Bronchial epithelial cell (primary cell): Measurements from ENCODE around the gene TRIM66. TPM values are rescaled to one million over a fixed set of nuclear protein-coding genes. Genes with fewer than 3 reads are reported as not detected.
A peak's percentile ranks its signal among the peaks of the same experiment; 100 is the strongest.

Experiments used
- DNase-seq: peaks from one replicate; pipeline ENCODE4 v3.0.0-alpha.2; 2010; ENCODE audit warnings: low read depth
- FAIRE-seq: peaks from 2 replicates; lab custom pipeline; 2011; peaks lifted over from hg19 to GRCh38; lab: Jason Lieb, UNC
- H3K27me3 ChIP-seq: 2 replicates; pipeline ENCODE4 v1.5.1; 2011; ENCODE audit warnings: low read length; ENCODE audit not compliant: control insufficient read depth, insufficient read depth
- H3K36me3 ChIP-seq: 2 replicates; pipeline ENCODE4 v1.5.1; 2011; ENCODE audit warnings: low read length; ENCODE audit not compliant: control insufficient read depth, insufficient read depth
- H3K4me3 ChIP-seq: 2 replicates; pipeline ENCODE4 v1.5.1; 2011; ENCODE audit warnings: mild to moderate bottlenecking, low read depth, low read length, control low read depth
- CTCF ChIP-seq: IDR thresholded peaks from 2 replicates; pipeline ENCODE4 v1.5.1; 2011; ENCODE audit warnings: mild to moderate bottlenecking, moderate library complexity, low read length, control low read depth, inconsistent platforms; ENCODE audit not compliant: insufficient read depth, severe bottlenecking
- total RNA-seq: library from RNA; depleted of rRNA; stranded (reverse); fragments of >200 nt; gene quantifications from 2 replicates; pipeline ENCODE4 v1.2.1, GENCODE V29; 2014

TRIM66 gene
- total RNA-seq, 1 donor from 2014 or later: 4.2 TPM

GRCh38 chr11:8706673-8707432, 24.4 kb upstream of the TRIM66 start:
- FAIRE-seq (no peak), DNase-seq (no peak)
- H3K36me3 ChIP-seq: peaks cover 24% of the 10 kb centered on the region

GRCh38 chr11:8705146-8705545, 22.7 kb upstream of the TRIM66 start:
- Histone ChIP-seq H3K27me3 (no peaks in the 10 kb centered on the region), H3K4me3 (no peak overlapping the region), H3K36me3 (peaks cover 17% of the 10 kb centered on the region)
- FAIRE-seq (peak; percentile 77), DNase-seq (no peak)
- TF ChIP-seq CTCF: no peak

More at GRCh38 chr11:8706673-8707432, 24.4 kb upstream of the TRIM66 start:
- no peaks in the 10 kb centered on the region for H3K27me3 ChIP-seq
- TF ChIP-seq CTCF: no peak
- H3K4me3 ChIP-seq: no peak overlapping the region

GRCh38 chr11:8704136-8704535, 21.7 kb upstream of the TRIM66 start:
- TF ChIP-seq CTCF: no peak
- DNase-seq (no peak), FAIRE-seq (no peak)
- no peaks in the 10 kb centered on the region for H3K27me3 ChIP-seq
- peaks cover 18% of the 10 kb centered on the region for H3K36me3 ChIP-seq
- H3K4me3 ChIP-seq: no peak overlapping the region

GRCh38 chr11:8702598-8702915, 20.1 kb upstream of the TRIM66 start:
- no peak for TF ChIP-seq CTCF
- Histone ChIP-seq H3K36me3 (peaks cover 17% of the 10 kb centered on the region), H3K27me3 (no peaks in the 10 kb centered on the region), H3K4me3 (no peak overlapping the region)
- FAIRE-seq (no peak), DNase-seq (no peak)

GRCh38 chr11:8701891-8702597, 19.6 kb upstream of the TRIM66 start:
- peaks cover 20% of the 10 kb centered on the region for H3K36me3 ChIP-seq
- TF ChIP-seq CTCF: no peak
- FAIRE-seq: no peak
- no peaks in the 10 kb centered on the region for H3K27me3 ChIP-seq
- no peak overlapping the region for H3K4me3 ChIP-seq
- no peak for DNase-seq
